Measurements from ENCODE around the gene MUL1. TPM values are rescaled to one million over a fixed set of nuclear protein-coding genes. Genes with fewer than 3 reads are reported as not detected.
A peak's percentile ranks its signal among the peaks of the same experiment; 100 is the strongest.
"Not testable (repeated sequence)": the region's sequence is repeated elsewhere in the genome, so short reads cannot be mapped to it uniquely, and the experiment has no call there.

Gene MUL1
- total and polyA plus RNA-seq, 8 donors: 3.5 to 16.5 (median 11.8) TPM

DNA sequence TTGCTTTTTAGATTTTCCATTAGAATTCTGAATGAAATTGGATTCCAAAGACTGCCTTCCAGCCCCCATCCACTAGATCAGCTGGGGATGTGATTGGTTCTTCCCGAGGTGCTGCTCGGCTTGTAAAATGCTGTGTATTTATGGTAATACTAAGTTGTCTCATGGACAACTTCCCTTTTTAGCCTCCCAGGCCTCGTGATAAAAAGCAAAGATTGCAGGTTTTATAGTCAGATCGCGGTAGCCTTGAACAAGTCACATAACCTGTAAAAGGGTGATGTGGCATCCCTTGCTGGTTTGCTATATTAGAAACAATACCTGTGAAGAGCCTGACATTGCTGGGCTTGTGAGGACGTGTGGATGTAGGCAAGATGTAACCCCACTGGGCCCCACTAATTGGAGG is 10.4 kb downstream of the MUL1 start:
- intact Hi-C loops (cut with DNase I): loop anchor here in 1 of 3 donors (10.0 kb wide), 1 partner anchor 573 kb away; the partner anchor contains the start of gene PLA2G2E
- DNase-seq: no peak
- H3K4me3 ChIP-seq: no peak overlapping the region
- no peak for ATAC-seq
- no peaks in the 10 kb centered on the region for H3K27me3 ChIP-seq
- no peak overlapping the region for H3K27ac ChIP-seq
- WGBS, 2 donors: 74 to 79% methylated on average over 6 of the region's 6 CpGs
- no peaks in the 10 kb centered on the region for H3K9me3 ChIP-seq
- H3K36me3 ChIP-seq: peaks cover 0 to 40% (median 19%) of the 10 kb centered on the region in 3 donors
- no peaks in the 10 kb centered on the region for H3K4me1 ChIP-seq
- no peak for FAIRE-seq
- TF ChIP-seq, protein P1, sequence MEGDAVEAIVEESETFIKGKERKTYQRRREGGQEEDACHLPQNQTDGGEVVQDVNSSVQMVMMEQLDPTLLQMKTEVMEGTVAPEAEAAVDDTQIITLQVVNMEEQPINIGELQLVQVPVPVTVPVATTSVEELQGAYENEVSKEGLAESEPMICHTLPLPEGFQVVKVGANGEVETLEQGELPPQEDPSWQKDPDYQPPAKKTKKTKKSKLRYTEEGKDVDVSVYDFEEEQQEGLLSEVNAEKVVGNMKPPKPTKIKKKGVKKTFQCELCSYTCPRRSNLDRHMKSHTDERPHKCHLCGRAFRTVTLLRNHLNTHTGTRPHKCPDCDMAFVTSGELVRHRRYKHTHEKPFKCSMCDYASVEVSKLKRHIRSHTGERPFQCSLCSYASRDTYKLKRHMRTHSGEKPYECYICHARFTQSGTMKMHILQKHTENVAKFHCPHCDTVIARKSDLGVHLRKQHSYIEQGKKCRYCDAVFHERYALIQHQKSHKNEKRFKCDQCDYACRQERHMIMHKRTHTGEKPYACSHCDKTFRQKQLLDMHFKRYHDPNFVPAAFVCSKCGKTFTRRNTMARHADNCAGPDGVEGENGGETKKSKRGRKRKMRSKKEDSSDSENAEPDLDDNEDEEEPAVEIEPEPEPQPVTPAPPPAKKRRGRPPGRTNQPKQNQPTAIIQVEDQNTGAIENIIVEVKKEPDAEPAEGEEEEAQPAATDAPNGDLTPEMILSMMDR (IDR thresholded peaks at IDR 0.05): no peak

DNA sequence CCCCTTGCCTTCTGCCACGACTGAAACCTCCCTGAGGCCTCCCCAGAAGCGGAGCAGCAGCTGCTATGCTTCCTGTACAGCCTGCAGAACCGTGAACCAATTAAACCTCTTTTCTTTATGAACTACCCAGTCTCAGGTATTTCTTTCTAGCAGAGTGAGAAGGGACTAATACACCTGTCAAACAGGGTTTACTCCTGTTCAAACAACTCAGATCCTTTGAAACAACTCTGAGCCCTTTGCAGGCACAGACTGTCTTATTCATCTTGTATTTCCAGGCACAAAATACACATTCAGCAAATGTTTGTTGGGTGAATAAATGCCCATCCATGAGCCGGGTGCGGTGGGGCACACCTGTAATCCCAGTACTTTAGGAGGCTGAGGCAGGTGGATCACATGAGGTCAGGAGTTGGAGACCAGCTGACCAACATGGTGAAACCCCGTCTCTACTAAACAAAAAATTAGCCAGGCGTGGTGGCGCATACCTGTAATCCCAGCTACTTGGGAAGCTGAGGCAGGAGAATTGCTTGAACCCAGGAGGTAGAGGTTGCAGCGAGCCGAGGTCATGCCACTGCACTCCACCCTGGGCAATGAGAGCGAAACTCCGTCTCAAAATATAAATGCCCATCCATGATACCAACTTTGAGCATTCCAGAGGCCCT is 11.1 kb downstream of the MUL1 start:
- intact Hi-C loops (cut with DNase I): loop anchor here in 1 of 3 donors (10.0 kb wide), 1 partner anchor 572 kb away; the partner anchor contains the start of gene PLA2G2E
- DNase-seq, FAIRE-seq, H3K4me1 ChIP-seq, H3K27ac ChIP-seq, H3K4me3 ChIP-seq, H3K27me3 ChIP-seq, ATAC-seq, H3K9me3 ChIP-seq: not testable (repeated sequence)
- peaks cover 0 to 35% (median 19%) of the 10 kb centered on the region in 3 donors for H3K36me3 ChIP-seq
- WGBS, 2 donors: 88 to 89% methylated on average over 12 of the region's 12 CpGs

DNA sequence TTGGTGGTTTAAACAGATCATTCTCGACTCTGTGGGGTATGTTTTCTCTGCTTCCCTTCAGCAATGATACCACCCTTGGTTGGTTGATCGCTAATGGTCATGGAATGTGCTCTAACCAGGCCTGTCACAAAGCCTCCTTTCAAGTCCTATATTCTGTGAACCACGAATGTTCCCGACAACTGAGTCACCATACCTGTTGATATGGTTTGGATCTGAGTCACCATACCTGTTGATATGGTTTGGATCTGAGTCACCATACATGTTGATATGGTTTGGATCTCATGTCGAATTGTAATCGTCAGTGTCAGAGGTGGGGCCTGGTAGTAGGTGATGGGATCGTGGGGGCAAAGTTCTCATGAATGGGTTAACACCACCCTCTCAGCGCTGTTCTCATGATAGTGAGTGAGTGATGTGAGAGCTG is 11.7 kb downstream of the MUL1 start:
- H3K36me3 ChIP-seq: peaks cover 0 to 29% (median 18%) of the 10 kb centered on the region in 3 donors

DNA sequence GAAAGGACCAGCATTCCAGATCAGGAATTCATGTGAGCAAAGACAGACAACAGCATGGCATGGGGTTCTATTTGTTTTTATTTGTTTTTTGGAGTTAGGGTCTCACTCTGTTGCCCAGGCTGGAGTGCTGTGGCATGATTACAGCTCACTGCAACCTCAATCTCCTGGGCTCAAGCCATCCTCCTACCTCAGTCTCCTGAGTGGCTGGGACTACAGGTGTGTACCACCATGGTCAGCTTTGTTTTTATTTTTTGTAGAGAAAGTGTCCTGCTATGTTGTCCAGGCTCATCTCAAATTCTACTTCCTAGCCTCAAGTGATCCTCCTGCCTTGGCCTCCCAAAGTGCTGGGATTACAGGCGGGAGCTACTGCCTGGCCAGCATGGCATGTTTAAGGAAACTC is 12.3 kb downstream of the MUL1 start:
- DNase-seq (no peak), ATAC-seq (no peak), FAIRE-seq (no peak)
- intact Hi-C loops (cut with DNase I): loop anchor here in 1 of 3 donors (10.0 kb wide), 1 partner anchor 571 kb away; the partner anchor contains the start of gene PLA2G2E
- Histone ChIP-seq H3K9me3 (no peaks in the 10 kb centered on the region), H3K36me3 (peaks cover 0 to 23% (median 12%) of the 10 kb centered on the region in 3 donors), H3K4me1 (no peaks in the 10 kb centered on the region), H3K4me3 (no peak overlapping the region), H3K27ac (no peak overlapping the region), H3K27me3 (no peaks in the 10 kb centered on the region)
- 74 to 92% methylated on average over 1 of the region's 1 CpG for WGBS, 2 donors
- TF ChIP-seq, protein P1 (IDR thresholded peaks at IDR 0.05): no peak

More for the DNA sequence above, 11.7 kb downstream of the MUL1 start:
- peak in 3 of 4 donors; percentile 15 to 19 (median 16) for ATAC-seq
- 60 to 70% methylated on average over 8 of the region's 8 CpGs for WGBS, 2 donors
- no peak for FAIRE-seq
- TF ChIP-seq, protein P1 (IDR thresholded peaks at IDR 0.05): no peak
- intact Hi-C loops (cut with DNase I): loop anchor here in 1 of 3 donors (10.0 kb wide), 1 partner anchor 571 kb away; the partner anchor contains the start of gene PLA2G2E
- Histone ChIP-seq H3K9me3 (no peaks in the 10 kb centered on the region), H3K27ac (no peak overlapping the region), H3K4me3 (no peak overlapping the region), H3K27me3 (no peaks in the 10 kb centered on the region), H3K4me1 (no peaks in the 10 kb centered on the region)
- no peak for DNase-seq

DNA sequence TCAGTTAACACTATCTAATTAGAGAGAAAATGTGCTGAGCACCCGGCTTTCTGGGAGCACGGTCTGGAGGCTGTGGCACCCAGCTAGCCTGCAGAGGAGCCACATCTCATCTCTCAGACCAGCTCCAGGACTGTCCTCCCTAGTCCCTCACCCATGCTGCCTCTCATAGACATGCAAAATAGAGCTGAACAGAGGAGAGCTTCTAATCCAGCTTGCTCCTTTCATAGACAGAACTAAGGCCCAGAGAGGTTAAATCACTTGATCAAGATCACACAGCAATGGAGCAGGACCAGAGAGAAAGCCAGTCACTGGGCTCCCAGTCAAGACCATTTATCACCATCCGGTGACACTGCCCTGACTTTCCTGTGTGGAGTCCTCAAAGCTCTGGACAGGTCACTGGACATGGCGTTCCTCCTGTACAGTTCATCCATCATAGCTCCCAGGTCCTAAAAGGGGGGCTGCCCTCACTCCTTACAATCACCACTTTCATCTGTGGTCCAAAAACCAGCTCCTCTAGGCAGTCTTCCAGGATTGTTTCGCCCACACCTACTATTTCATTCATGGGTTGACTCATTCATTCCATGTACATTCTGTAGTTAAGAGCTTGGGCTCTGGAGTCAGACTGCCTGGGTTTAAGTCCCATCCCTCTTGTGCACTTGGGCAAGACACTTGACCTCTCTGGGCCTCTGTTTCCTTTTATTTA is 13.2 kb downstream of the MUL1 start:
- intact Hi-C loops (cut with DNase I): loop anchor here in 2 of 3 donors (5.0 to 10.0 kb wide), 2 partner anchors 282 to 570 kb away; partner anchors contain the start of gene PLA2G2E (in 1 of the 2)
- no peak overlapping the region for H3K4me3 ChIP-seq
- H3K27me3 ChIP-seq: no peaks in the 10 kb centered on the region
- no peak overlapping the region for H3K27ac ChIP-seq
- no peaks in the 10 kb centered on the region for H3K9me3 ChIP-seq
- H3K36me3 ChIP-seq: peaks cover 0 to 14% (median 6%) of the 10 kb centered on the region in 3 donors
- DNase-seq (no peak), FAIRE-seq (no peak), ATAC-seq (no peak)
- WGBS, 2 donors: 28 to 30% methylated on average over 5 of the region's 5 CpGs
- TF ChIP-seq, protein P1 (IDR thresholded peaks at IDR 0.05): no peak
- H3K4me1 ChIP-seq: no peaks in the 10 kb centered on the region
